ENCODE measurements around the gene SLC12A1.

- TF ChIP-seq CTCF (IDR thresholded peaks at IDR 0.05 in 4 of 5, conservative IDR thresholded peaks at IDR 0.05 in 1 of 5) (no peak), POLR2A (IDR thresholded peaks at IDR 0.05) (no peak)
Measured at GRCh38 chr15:48306639-48307038, 100.5 kb downstream of the SLC12A1 start.
